ENCODE data around the gene TUSC2. TPM values are rescaled to one million over a fixed set of nuclear protein-coding genes. Genes with fewer than 3 reads are reported as not detected.
A peak's percentile ranks its signal among the peaks of the same experiment; 100 is the strongest.

TUSC2 gene
- total RNA-seq, 1 experiment from 2014 or later = 33.5 TPM

- Histone ChIP-seq H3K79me1 (ENCODE audit: insufficient read depth, low read depth, low read length, poor library complexity, severe bottlenecking) (no peaks in the 10 kb centered on the region), H3K23ac (ENCODE audit: insufficient read length, low read depth, low read length) (no peak overlapping the region), H4K20me1 (ENCODE audit: control insufficient read depth, insufficient read depth, insufficient read length) (no peaks in the 10 kb centered on the region), H2AFZ (ENCODE audit: low read length) (no peak overlapping the region), H3K27ac (ENCODE audit: insufficient read length, low read depth, low read length) (no peak overlapping the region), H2BK5ac (ENCODE audit: insufficient read length, low read length) (no peak overlapping the region), H3K27me3 (ENCODE audit: insufficient read depth, low read length) (no peaks in the 10 kb centered on the region), H4K5ac (ENCODE audit: insufficient read length, low read depth, low read length) (no peak overlapping the region), H3K79me2 (ENCODE audit: insufficient read depth, low read length) (peaks cover 3% of the 10 kb centered on the region; the same call in 1 of the 2 replicates), H4K8ac (replicated peaks; ENCODE audit: insufficient read length, low read depth, low read length) (no peak overlapping the region), H2BK20ac (ENCODE audit: low read depth, low read length, poor library complexity, severe bottlenecking) (no peak overlapping the region), H3K56ac (ENCODE audit: insufficient read length, low read depth, low read length) (no peak overlapping the region), H2BK120ac (ENCODE audit: low read depth, low read length, poor library complexity, severe bottlenecking) (no peak overlapping the region), H4K91ac (ENCODE audit: insufficient read length, low read depth, low read length) (no peak overlapping the region), H3K9me3 (ENCODE audit: control insufficient read depth, low read depth, low read length) (no peaks in the 10 kb centered on the region), H3T11ph (ENCODE audit: low read length) (no peak overlapping the region), H3K4me1 (ENCODE audit: insufficient read depth, low read length) (no peaks in the 10 kb centered on the region), H2BK12ac (ENCODE audit: insufficient read length, low read depth, low read length) (no peak overlapping the region), H2BK15ac (ENCODE audit: low read depth, low read length) (no peak overlapping the region), H3K14ac (ENCODE audit: insufficient read depth, low read length) (no peak overlapping the region), H3K18ac (ENCODE audit: insufficient read length, low read depth, low read length) (no peak overlapping the region), H2AK5ac (ENCODE audit: insufficient read length, low read length) (no peak overlapping the region), H3K9ac (ENCODE audit: extremely low read depth, insufficient read length, low read length) (no peak overlapping the region), H3K23me2 (ENCODE audit: insufficient read length, low read depth, low read length, poor library complexity, severe bottlenecking) (peaks cover 5% of the 10 kb centered on the region), H3K4ac (ENCODE audit: low read depth, low read length) (no peak overlapping the region), H3K4me2 (ENCODE audit: insufficient read depth, insufficient read length, low read length) (no peak overlapping the region)
- peak overlapping the region; percentile 55 to 82; a peak in 4 of 5 replicates for H3K4me3 Mint-ChIP-seq
- TF ChIP-seq, protein P1, sequence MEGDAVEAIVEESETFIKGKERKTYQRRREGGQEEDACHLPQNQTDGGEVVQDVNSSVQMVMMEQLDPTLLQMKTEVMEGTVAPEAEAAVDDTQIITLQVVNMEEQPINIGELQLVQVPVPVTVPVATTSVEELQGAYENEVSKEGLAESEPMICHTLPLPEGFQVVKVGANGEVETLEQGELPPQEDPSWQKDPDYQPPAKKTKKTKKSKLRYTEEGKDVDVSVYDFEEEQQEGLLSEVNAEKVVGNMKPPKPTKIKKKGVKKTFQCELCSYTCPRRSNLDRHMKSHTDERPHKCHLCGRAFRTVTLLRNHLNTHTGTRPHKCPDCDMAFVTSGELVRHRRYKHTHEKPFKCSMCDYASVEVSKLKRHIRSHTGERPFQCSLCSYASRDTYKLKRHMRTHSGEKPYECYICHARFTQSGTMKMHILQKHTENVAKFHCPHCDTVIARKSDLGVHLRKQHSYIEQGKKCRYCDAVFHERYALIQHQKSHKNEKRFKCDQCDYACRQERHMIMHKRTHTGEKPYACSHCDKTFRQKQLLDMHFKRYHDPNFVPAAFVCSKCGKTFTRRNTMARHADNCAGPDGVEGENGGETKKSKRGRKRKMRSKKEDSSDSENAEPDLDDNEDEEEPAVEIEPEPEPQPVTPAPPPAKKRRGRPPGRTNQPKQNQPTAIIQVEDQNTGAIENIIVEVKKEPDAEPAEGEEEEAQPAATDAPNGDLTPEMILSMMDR (conservative IDR thresholded peaks at IDR 0.05) = no peak
- H3K36me3 Mint-ChIP-seq (ENCODE audit: insufficient read depth in 1 of 3, low read depth in 3 of 3) = peaks cover 26 to 44% (median 40%) of the 10 kb centered on the region in 3 experiments; a peak in 6 of 7 replicates
- no peaks in the 10 kb centered on the region; a peak in 1 of 5 replicates for H3K9me3 Mint-ChIP-seq
- no CpG with 5 or more reads among the region's 16 CpGs for WGBS (ENCODE audit: extremely low coverage, insufficient read length, low lambda C conversion rate)
- no peaks in the 10 kb centered on the region for H3K27me3 Mint-ChIP-seq (ENCODE audit: low read depth)
- peaks cover 11% of the 10 kb centered on the region in 2 experiments for H3K4me1 Mint-ChIP-seq
- DNase-seq = no peak
- H3K27ac Mint-ChIP-seq = no peak overlapping the region
These were observed 37.8 kb downstream of the TUSC2 start for GRCh38 chr3:50290161-50290641.

Measured in H9 (cell line).